Ovary (tissue), 3 donors: ENCODE results near the gene MROH2B.

Experiments
- CTCF ChIP-seq, 3 donors: fragments of 450-650 bp in 2 of 3; fragments of 200-600 bp in 1 of 3; IDR thresholded peaks; one replicate each; pipeline versions ENCODE4 v1.5.1 to v1.8.0; 2016 to 2022; ENCODE audit warnings: antibody characterized with exemption in 3 of 3, mild to moderate bottlenecking in 1 of 3
- EP300 ChIP-seq: sonication (generic); formaldehyde crosslinking; IDR thresholded peaks from one replicate; pipeline ENCODE4 v1.6.1; 2017; ENCODE audit warnings: antibody characterized with exemption
- donor health status: DM: no; HTN: no; CAD: no.

GRCh38 chr5:41120600-41120999 lies 49.5 kb upstream of the MROH2B start:
- TF ChIP-seq CTCF (IDR thresholded peaks at IDR 0.05) (no peak), EP300 (no peak)
